ENCODE measurements around the gene SSUH2.

DNA sequence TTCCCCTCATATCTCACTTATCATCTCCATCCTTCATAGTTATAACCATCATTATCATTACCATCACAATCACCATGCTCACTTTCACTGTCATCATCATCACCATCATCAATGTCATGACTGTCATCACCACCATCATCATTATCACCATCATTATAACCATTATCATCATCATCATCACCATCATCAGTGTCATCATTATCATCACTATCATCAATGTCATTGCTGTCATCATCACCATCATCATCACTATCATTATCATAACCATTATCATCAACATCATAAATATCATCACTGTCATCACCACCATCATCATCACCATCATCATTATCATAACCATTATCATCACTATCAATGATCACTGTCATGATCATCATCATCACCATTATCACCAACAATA is 44.1 kb downstream of the SSUH2 start:
- TF ChIP-seq, protein P1, sequence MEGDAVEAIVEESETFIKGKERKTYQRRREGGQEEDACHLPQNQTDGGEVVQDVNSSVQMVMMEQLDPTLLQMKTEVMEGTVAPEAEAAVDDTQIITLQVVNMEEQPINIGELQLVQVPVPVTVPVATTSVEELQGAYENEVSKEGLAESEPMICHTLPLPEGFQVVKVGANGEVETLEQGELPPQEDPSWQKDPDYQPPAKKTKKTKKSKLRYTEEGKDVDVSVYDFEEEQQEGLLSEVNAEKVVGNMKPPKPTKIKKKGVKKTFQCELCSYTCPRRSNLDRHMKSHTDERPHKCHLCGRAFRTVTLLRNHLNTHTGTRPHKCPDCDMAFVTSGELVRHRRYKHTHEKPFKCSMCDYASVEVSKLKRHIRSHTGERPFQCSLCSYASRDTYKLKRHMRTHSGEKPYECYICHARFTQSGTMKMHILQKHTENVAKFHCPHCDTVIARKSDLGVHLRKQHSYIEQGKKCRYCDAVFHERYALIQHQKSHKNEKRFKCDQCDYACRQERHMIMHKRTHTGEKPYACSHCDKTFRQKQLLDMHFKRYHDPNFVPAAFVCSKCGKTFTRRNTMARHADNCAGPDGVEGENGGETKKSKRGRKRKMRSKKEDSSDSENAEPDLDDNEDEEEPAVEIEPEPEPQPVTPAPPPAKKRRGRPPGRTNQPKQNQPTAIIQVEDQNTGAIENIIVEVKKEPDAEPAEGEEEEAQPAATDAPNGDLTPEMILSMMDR (conservative IDR thresholded peaks at IDR 0.05), result no peak
- TF ChIP-seq ZFX (IDR thresholded peaks at IDR 0.05), result no peak

All from C4-2B (cell line).